Central memory CD8-positive, alpha-beta T cell (primary cell): ENCODE data around the gene ELL3.
A peak's percentile ranks its signal among the peaks of the same experiment; 100 is the strongest.
"Not testable (repeated sequence)": the region's sequence is repeated elsewhere in the genome, so short reads cannot be mapped to it uniquely, and the experiment has no call there.

Source experiments
- ATAC-seq: fragments of 150-1000 bp; cut with Tn5 transposase; replicated peaks from 2 replicates; pipeline ENCODE4 v1.10.0; 2022; ENCODE audit warnings: mild to moderate bottlenecking, moderate FRiP score, moderate number of reproducible peaks; ENCODE audit not compliant: poor library complexity, severe bottlenecking; ENCODE audit errors: extremely low read depth
- DNase-seq, 2 donors: peaks; one replicate each; pipeline ENCODE4 v3.0.0; 2021; ENCODE audit warnings: low spot score in 2 of 2
- H3K27ac Mint-ChIP-seq: one replicate; pipeline ENCODE4 v1.8.0; 2022; ENCODE audit warnings: low read depth, mild to moderate bottlenecking, moderate library complexity, mixed read lengths
- H3K27me3 Mint-ChIP-seq: one replicate; pipeline ENCODE4 v1.8.0; 2022; ENCODE audit warnings: mixed read lengths
- H3K36me3 Mint-ChIP-seq: one replicate; pipeline ENCODE4 v1.8.0; 2022; ENCODE audit warnings: mild to moderate bottlenecking, moderate library complexity, mixed read lengths; ENCODE audit not compliant: insufficient read depth
- H3K4me1 Mint-ChIP-seq: one replicate; pipeline ENCODE4 v1.8.0; 2022; ENCODE audit warnings: mixed read lengths
- H3K4me3 Mint-ChIP-seq: one replicate; pipeline ENCODE4 v1.8.0; 2022; ENCODE audit warnings: mild to moderate bottlenecking, moderate library complexity, mixed read lengths
- H3K9me3 Mint-ChIP-seq: one replicate; pipeline ENCODE4 v1.8.0; 2022; ENCODE audit warnings: mixed read lengths

ELL3 gene

DNA sequence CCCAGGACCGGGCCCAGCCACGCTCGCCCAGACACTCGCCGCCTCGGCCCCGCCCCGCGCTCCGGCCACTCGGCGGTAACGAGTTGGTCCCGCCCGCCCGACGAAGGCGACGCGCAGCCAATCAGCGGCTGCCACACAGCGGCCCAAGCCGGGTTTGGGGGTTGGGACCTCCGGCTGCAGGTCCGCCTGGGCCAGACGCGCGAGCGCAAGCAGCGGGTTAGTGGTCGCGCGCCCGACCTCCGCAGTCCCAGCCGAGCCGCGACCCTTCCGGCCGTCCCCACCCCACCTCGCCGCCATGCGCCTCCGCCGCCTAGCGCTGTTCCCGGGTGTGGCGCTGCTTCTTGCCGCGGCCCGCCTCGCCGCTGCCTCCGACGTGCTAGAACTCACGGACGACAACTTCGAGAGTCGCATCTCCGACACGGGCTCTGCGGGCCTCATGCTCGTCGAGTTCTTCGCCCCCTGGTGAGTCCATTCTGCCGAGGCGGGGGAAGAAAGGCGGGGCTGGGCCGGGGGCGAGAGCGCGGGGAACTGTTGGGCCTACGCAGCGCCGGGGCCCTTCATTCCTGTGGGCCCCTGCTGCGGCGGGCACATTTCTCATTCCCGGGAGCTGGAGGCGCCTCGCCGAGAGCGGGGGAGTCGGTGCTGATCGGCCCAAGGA lies 30.4 kb downstream of the ELL3 start, which contains the start of gene PDIA3:
PDIA3 (plus strand) TSS at position 194 of the 658 bp plus-strand sequence; CDS start at position 296, 102 bp downstream.
- Mint-ChIP-seq H3K4me3 (peak within 1 kb of the TSS; percentile 97), H3K27ac (peak within 1 kb of the TSS; percentile 97), H3K36me3 (peaks cover 30% of the 10 kb centered on the region), H3K4me1 (peaks cover 33% of the 10 kb centered on the region)
- H3K27me3 Mint-ChIP-seq, H3K9me3 Mint-ChIP-seq: not testable (repeated sequence)
- peak; percentile 53 for ATAC-seq
- DNase-seq = peak; percentile 71

DNA sequence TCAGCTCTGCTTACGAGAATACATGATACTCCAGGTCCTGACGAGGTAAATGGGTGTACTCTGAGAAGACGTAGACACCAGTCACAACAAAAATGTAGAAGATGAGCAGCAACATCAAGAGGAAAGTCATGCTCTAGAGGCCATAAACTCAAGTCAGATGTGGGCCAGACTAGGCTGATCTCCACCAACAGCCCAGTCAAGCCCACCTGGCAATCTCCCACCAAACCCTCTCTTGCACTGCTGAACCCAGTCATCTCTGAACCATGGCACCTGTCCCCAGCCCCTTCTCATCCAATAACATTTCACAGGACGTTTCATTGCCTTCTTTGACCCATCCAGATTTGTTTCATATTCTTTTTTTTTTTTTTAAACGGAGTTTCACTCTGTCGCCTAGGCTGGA lies 41.4 kb downstream of the ELL3 start:
- H3K27ac Mint-ChIP-seq = no peak overlapping the region
- H3K4me1 Mint-ChIP-seq = no peaks in the 10 kb centered on the region
- peaks cover 20% of the 10 kb centered on the region for H3K27me3 Mint-ChIP-seq
- no peak overlapping the region for H3K4me3 Mint-ChIP-seq
- no peak for DNase-seq
- H3K9me3 Mint-ChIP-seq = no peaks in the 10 kb centered on the region
- H3K36me3 Mint-ChIP-seq = no peaks in the 10 kb centered on the region
- no peak for ATAC-seq

DNA sequence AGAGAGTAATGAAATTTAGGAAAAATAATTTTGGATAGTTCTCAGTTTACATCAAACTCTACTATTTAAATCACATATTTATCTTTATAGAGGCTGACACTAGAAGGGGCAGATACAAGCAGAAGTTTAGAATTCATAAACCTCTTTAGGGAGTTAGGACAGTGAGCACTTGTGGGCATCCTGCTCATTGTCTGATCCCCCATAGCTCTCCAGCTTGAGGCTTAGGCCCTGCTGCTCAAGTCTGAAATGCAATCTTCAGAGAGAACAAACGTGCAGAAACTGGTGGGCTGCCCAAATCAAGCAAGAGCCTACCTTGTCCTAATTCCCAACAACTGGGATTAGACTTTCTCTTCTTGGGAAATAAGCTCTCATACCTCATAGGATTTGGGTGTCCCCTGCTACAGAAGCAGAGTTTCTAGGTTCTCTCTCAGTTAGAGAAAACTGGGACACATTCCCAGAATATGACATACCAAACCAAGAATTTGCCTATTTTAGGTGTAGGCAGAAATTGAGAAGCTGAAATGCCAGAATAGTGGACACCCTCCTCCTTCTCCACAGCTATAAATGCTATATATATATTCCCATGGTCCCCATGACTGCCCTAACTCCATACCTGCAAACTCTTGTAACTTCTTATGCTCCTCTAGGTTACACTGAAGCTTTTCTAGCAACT lies 48.6 kb downstream of the ELL3 start:
- H3K27me3 Mint-ChIP-seq = peaks cover 19% of the 10 kb centered on the region
- not testable (repeated sequence) for H3K27ac Mint-ChIP-seq, H3K4me3 Mint-ChIP-seq, ATAC-seq, H3K4me1 Mint-ChIP-seq, DNase-seq, H3K36me3 Mint-ChIP-seq, H3K9me3 Mint-ChIP-seq

DNA sequence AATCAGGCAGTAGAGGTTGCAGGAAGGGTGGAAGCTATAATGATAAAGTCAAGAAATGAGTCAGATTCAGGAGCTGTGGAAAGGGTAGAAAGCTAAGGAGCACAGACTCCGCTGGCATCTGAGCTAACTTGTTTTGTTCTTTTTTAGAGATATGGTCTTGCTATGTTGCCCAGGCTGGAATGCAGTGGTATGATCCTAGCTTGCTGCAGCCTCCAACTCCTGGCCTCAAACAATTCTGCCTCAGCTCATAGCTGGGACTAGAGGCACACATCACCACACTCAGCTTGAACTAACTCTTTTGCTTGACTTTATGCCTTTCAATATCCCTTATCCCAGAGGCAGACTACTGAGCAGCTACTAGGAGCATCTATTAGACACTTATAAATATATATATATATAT lies 50.5 kb downstream of the ELL3 start:
- not testable (repeated sequence) for H3K9me3 Mint-ChIP-seq, H3K4me3 Mint-ChIP-seq, ATAC-seq, H3K27ac Mint-ChIP-seq, H3K4me1 Mint-ChIP-seq, H3K36me3 Mint-ChIP-seq, DNase-seq
- H3K27me3 Mint-ChIP-seq = peaks cover 13% of the 10 kb centered on the region

DNA sequence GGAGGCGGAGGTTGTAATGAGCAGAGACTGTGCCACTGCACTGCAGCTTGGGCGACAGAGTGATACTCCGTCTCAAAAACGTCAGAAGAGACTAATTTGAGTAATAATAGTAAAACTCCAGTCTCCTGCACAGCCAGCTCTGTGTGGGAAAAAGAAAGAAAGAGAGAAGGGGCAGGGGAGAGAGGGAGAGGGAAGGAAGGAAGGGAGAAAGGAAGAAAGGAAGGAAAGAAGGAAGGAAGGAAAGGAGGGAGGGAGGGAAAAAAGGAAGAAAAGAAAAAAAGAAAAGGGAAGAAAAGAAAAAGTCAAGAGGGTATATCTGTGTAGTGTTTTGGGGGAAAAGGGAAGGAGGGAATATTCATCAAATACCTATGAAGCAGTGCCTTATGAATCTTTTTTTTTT lies 53.6 kb downstream of the ELL3 start:
- peaks cover 20% of the 10 kb centered on the region for H3K27me3 Mint-ChIP-seq
- ATAC-seq = no peak
- no peak for DNase-seq
- no peak overlapping the region for H3K27ac Mint-ChIP-seq
- H3K4me3 Mint-ChIP-seq = no peak overlapping the region
- H3K9me3 Mint-ChIP-seq = no peaks in the 10 kb centered on the region
- H3K36me3 Mint-ChIP-seq = no peaks in the 10 kb centered on the region
- H3K4me1 Mint-ChIP-seq = no peaks in the 10 kb centered on the region
